GM19043 (cell line): ENCODE measurements around the gene MYO6.
"Not testable (repeated sequence)": the region's sequence is repeated elsewhere in the genome, so short reads cannot be mapped to it uniquely, and the experiment has no call there.

Source experiments
- ATAC-seq: cut with Tn5 transposase; IDR thresholded peaks from one replicate; pipeline ENCODE4 v1.9.1; 2021; ENCODE audit warnings: low read depth; ENCODE audit not compliant: unreplicated experiment

The MYO6 gene

GRCh38 chr6:75748743-75749538 is at the start of gene MYO6:
Gene MYO6, plus strand, starts transcription at chr6:75749239. Its CDS starts 68,309 bp downstream, at chr6:75817548.
- peak; percentile 67 for ATAC-seq

GRCh38 chr6:75708334-75708733 is 40.7 kb upstream of the MYO6 start:
- not testable (repeated sequence) for ATAC-seq

- no peak for ATAC-seq
Observed at GRCh38 chr6:75711173-75711572, 37.9 kb upstream of the MYO6 start.

- ATAC-seq: no peak
Observed at GRCh38 chr6:75719133-75719532, 29.9 kb upstream of the MYO6 start.

GRCh38 chr6:75723382-75723781 is 25.7 kb upstream of the MYO6 start:
- ATAC-seq: no peak

GRCh38 chr6:75727206-75727605 is 21.8 kb upstream of the MYO6 start:
- ATAC-seq: no peak

GRCh38 chr6:75731029-75731428 is 18.0 kb upstream of the MYO6 start:
- not testable (repeated sequence) for ATAC-seq

GRCh38 chr6:75735491-75736186 is 13.4 kb upstream of the MYO6 start:
- peak; percentile 86 for ATAC-seq

- ATAC-seq: no peak
Observed at GRCh38 chr6:75743971-75744370, 5.1 kb upstream of the MYO6 start.

GRCh38 chr6:75745404-75745803 is 3.6 kb upstream of the MYO6 start:
- ATAC-seq: no peak

GRCh38 chr6:75746221-75746620 is 2.8 kb upstream of the MYO6 start:
- no peak for ATAC-seq

- ATAC-seq: no peak
Observed at GRCh38 chr6:75747152-75747992, 1.7 kb upstream of the MYO6 start.

- no peak for ATAC-seq
Observed at GRCh38 chr6:75748003-75748742, 866 bp upstream of the MYO6 start.

- ATAC-seq: no peak
Observed at GRCh38 chr6:75751443-75751842, 2.4 kb downstream of the MYO6 start.

GRCh38 chr6:75752365-75752764 is 3.3 kb downstream of the MYO6 start:
- ATAC-seq: no peak

GRCh38 chr6:75755704-75756103 is 6.7 kb downstream of the MYO6 start:
- ATAC-seq: no peak

GRCh38 chr6:75757295-75757694 is 8.3 kb downstream of the MYO6 start:
- ATAC-seq: no peak

- no peak for ATAC-seq
Observed at GRCh38 chr6:75758061-75758460, 9.0 kb downstream of the MYO6 start.

GRCh38 chr6:75759207-75759606 is 10.2 kb downstream of the MYO6 start:
- no peak for ATAC-seq

- ATAC-seq: no peak
Observed at GRCh38 chr6:75760320-75760719, 11.3 kb downstream of the MYO6 start.
